Measurements from ENCODE around the gene NEMF. TPM values are rescaled to one million over a fixed set of nuclear protein-coding genes. Genes with fewer than 3 reads are reported as not detected.
"Not testable (repeated sequence)": the region's sequence is repeated elsewhere in the genome, so short reads cannot be mapped to it uniquely, and the experiment has no call there.

The NEMF gene
- total RNA-seq, 2 experiments from 2014 or later, result 78.7 to 82.8 TPM

- DNase-seq; H3K4me3 Mint-ChIP-seq; H3K27ac Mint-ChIP-seq; H3K27me3 Mint-ChIP-seq; ATAC-seq; H3K36me3 Mint-ChIP-seq; H3K4me1 Mint-ChIP-seq; H3K9me3 Mint-ChIP-seq (ENCODE audit: low read depth): not testable (repeated sequence)
- CTCF ChIA-PET, result interaction anchor here (0.9 kb wide), 1 partner anchor 32 kb away, joined by 4 read pairs; the partner anchor contains the start of gene KLHDC2
Measured at GRCh38 chr14:49735669-49736068, 116.9 kb downstream of the NEMF start.

GRCh38 chr14:49733836-49734235 is 118.8 kb downstream of the NEMF start:
- DNase-seq, result no peak
- CTCF ChIA-PET, result interaction anchor here (1.1 kb wide), 1 partner anchor 10 kb away, joined by 3 read pairs; no protein-coding TSS in a partner anchor

GRCh38 chr14:49732896-49733295 is 119.7 kb downstream of the NEMF start:
- ATAC-seq, result no peak
- H3K4me1 Mint-ChIP-seq, result no peaks in the 10 kb centered on the region
- no peak for DNase-seq
- CTCF ChIA-PET, result interaction anchor here (1.1 kb wide), 1 partner anchor 9 kb away, joined by 3 read pairs; no protein-coding TSS in a partner anchor
- no peaks in the 10 kb centered on the region for H3K9me3 Mint-ChIP-seq (ENCODE audit: low read depth)
- H3K27me3 Mint-ChIP-seq, result no peaks in the 10 kb centered on the region
- no peaks in the 10 kb centered on the region for H3K36me3 Mint-ChIP-seq
- no peak overlapping the region for H3K27ac Mint-ChIP-seq
- no peak overlapping the region for H3K4me3 Mint-ChIP-seq

More at GRCh38 chr14:49733836-49734235, 118.8 kb downstream of the NEMF start:
- Mint-ChIP-seq H3K27me3 (no peaks in the 10 kb centered on the region), H3K4me1 (no peaks in the 10 kb centered on the region), H3K4me3 (no peak overlapping the region), H3K27ac (no peak overlapping the region), H3K9me3 (ENCODE audit: low read depth) (no peaks in the 10 kb centered on the region), H3K36me3 (no peaks in the 10 kb centered on the region)
- ATAC-seq, result no peak

Other genes with a start within 250 kb of the NEMF start
- gene RPL36AL, start 232.2 kb downstream of the NEMF start, total RNA-seq, result 100 to 1,000 TPM; 245 to 248 TPM
- 10 to 100 TPM; 68.4 to 75.9 TPM for gene MGAT2, start 232.0 kb downstream of the NEMF start, total RNA-seq
- 10 to 100 TPM in 1 of 2 experiments, 1 to 10 TPM in 1; 8.7 to 11.5 TPM for gene DNAAF2, start 217.5 kb downstream of the NEMF start, total RNA-seq
- 10 to 100 TPM; 39.9 to 40.2 TPM for gene POLE2, start 164.6 kb downstream of the NEMF start, total RNA-seq
- gene KLHDC1, start 159.7 kb downstream of the NEMF start, total RNA-seq, result 1 to 10 TPM; 1.1 to 1.9 TPM
- gene KLHDC2, start 84.6 kb downstream of the NEMF start, total RNA-seq, result 10 to 100 TPM; 25.3 to 32.3 TPM
- 100 to 1,000 TPM; 171 to 190 TPM for gene ARF6, start 40.3 kb upstream of the NEMF start, total RNA-seq

Measured in activated CD8-positive, alpha-beta memory T cell treated with anti-CD3 and anti-CD28 coated beads, Interleukin-2, amount 10 ng/mL, durations not matched to agents 7 days and 5 days (primary cell).